HG03354 (cell line): ENCODE data around the gene LMTK3.
A peak's percentile ranks its signal among the peaks of the same experiment; 100 is the strongest.

ENCODE experiments used
- ATAC-seq: cut with Tn5 transposase; IDR thresholded peaks from one replicate; pipeline ENCODE4 v1.9.1; 2021; ENCODE audit warnings: mild to moderate bottlenecking; ENCODE audit not compliant: unreplicated experiment, poor library complexity, severe bottlenecking

Gene LMTK3

DNA sequence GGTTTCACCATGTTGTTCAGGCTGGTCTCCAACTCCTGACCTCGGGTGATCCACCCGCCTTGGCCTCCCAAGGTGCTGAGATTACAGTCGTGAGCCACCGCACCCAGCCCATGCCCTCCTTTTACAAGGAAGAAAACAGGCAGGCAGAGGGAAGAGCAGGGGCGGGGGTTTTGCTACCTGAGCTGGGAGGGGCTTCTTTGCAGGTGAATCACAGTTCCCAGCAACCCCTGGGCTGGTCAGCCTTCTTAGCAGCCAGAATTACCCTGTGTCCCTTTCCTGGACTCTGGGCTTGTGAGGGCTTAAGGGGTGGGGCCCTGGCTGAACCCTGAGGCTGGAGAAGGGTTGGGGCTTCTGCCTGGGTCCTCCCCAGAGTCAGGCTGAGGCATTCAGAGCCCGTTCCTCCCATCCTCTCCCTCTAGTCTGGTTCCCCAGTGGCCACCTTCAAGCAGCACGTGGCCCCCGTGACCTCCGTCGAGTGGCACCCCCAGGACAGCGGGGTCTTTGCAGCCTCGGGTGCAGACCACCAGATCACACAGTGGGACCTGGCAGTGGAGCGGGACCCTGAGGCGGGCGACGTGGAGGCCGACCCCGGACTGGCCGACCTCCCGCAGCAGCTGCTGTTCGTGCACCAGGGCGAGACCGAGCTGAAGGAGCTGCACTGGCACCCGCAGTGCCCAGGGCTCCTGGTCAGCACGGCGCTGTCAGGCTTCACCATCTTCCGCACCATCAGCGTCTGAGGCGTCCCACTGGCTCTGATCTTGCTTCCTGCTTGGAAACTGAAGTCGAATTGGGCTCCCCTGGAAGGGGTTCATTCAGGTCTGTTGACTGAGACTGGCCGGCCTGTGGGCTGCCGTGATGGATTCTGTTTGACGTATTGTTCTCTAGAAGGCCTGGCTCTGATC, 59.1 kb downstream of the LMTK3 start:
- ATAC-seq: no peak

DNA sequence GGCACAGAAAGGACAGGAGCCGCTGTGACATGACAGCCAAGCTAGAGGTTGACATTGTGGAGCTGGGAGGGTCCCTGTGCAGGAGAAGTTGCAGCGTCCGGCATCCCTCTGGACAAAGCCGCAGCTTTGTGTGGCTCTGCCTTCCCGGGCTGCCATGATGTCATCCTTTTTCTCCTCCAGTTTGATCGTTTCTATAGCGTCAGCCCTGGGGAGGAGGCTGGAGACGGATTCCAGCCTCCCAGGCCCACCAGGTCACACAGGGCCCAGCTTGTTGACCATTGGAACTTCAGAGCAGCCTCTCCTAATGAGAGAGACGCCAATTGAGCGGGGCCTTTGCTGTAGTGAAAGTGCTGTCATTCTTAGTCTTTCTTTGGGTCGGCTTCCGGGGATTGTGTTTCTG, 60.0 kb downstream of the LMTK3 start:
- ATAC-seq: no peak

DNA sequence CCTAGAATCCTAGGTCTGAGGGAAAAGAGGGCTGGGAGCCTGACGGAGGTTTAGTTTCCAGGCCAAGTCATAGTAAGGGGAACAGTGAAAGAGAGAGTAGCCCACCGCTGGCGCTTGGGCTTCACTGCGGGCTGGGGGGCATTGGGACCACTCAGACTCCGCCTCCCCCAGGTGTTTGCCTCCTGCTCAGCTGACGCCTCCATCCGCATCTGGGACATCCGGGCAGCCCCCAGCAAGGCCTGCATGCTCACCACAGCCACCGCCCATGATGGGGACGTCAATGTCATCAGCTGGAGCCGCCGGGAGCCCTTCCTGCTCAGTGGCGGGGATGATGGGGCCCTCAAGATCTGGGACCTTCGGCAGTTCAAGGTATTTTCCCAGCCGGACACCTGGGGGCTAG, 60.8 kb downstream of the LMTK3 start:
- ATAC-seq: no peak

DNA sequence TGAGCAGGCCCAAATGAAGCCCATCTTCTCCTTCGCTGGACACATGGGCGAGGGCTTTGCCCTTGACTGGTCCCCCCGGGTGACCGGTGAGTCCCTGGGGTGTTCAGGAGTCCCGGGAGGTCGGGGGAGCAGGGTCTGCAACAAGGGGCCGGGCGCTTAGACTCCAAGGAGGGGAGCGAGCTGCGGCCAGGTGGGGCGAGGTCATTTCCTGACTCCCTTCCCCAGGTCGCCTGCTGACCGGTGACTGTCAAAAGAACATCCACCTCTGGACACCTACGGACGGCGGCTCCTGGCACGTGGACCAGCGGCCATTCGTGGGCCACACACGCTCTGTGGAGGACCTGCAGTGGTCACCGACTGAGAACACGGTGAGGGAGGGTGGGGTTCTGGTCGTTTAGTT, 61.2 kb downstream of the LMTK3 start:
- no peak for ATAC-seq

DNA sequence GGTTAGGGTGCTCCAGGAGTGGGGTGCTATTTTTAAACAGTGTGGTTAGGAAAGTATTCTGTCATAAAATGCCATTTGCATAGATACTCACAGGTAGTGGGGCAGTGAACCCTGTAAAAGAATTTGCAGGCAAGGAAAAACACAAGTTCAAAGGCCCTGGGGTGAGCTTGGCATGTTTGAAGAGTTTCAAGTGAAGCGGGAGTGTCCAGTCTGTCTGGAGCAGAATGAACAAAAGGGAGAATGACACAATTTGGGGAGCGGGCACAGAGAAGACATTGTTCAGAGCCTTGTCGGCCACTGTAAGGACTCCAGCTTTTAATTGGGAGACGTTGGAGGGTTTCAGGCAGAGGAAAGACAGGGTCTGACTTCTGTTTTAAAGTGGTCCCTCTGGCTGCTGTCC, 63.1 kb downstream of the LMTK3 start:
- no peak for ATAC-seq

DNA sequence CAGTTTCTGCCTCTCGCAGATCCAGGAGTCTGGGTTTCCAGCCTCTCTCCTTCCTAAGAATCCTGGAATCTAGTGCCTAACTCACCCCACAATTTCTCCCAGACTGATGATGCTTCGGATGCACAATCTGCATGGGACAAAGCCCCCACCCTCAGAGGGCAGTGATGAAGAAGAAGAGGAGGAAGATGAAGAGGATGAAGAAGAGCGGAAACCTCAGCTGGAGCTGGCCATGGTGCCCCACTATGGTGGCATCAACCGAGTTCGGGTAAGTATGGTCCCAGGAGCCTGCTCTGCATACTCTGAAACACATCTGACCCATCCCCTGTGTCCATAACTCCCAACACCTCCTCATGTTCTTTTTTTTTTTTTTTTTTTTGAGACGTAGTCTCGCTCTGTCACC, 65.1 kb downstream of the LMTK3 start:
- no peak for ATAC-seq

DNA sequence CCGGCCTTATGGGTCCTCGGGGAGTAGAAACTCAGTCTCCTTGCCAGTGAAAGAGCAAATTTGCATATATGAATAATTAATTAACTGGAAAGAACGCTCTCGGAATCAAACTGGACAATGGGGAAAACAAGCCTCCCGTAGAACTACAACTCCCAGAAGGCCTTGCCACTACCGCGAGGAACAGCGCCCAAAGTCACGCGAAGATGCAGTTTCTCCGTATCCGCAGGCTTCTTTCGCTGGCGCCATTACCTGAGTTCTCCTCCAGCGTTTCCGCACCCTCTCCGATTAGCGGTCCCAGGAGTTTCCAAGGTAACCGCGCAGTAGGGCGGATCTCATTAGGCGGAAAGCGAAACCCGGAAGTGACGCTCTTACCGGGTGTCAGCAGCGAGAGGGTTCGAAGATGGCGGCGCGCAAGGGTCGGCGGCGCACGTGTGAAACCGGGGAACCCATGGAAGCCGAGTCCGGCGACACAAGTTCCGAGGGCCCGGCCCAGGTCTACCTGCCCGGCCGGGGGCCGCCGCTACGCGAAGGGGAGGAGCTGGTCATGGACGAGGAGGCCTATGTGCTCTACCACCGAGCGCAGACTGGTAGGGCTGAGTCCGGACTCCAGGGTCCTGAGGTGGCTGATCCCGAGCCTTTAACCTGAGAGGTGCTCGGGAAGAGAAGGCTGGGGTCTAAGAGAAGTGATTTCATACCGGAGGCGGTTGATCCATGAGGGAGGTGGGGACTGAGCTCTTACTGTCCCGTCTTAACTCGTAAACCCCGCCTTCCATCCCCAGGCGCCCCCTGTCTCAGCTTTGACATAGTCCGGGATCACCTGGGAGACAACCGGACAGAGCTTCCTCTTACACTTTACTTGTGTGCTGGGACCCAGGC, 65.8 kb downstream of the LMTK3 start, which contains the start of gene GRWD1:
Gene GRWD1 (plus strand): TSS at position 378 of the 876 bp plus-strand sequence. CDS start 23 bp downstream, at position 401.
- peak; percentile 82 for ATAC-seq

DNA sequence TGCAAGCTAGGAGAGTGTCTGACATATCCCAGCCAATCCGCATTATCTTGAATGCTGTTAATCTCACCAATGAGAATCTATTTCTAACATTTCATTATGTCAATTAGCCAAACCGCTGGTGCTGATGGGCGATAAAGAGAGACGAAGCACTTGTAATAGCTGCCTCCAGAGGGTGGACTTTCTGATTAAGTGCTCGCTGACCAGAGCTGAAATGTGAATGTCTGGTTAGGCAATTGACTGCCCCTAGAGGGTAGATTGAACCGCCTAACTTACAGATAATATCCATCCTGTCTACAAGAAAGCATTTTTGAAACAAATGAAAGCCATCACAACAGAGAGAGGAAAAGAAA, 66.4 kb downstream of the LMTK3 start:
- ATAC-seq: no peak

DNA sequence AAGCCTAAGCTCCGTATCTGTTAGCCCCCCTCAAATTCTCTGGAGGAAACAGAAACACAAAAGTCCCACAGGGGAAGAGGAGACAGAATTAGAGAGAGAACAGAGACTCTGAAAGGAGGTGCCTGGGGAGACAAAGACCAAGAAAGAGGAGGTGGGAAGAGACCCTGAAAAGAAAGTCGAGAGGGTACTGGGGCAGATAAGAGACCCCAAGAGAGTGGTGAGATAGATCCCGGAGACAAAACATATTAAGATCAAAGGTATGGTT, 66.8 kb downstream of the LMTK3 start:
- ATAC-seq: no peak

DNA sequence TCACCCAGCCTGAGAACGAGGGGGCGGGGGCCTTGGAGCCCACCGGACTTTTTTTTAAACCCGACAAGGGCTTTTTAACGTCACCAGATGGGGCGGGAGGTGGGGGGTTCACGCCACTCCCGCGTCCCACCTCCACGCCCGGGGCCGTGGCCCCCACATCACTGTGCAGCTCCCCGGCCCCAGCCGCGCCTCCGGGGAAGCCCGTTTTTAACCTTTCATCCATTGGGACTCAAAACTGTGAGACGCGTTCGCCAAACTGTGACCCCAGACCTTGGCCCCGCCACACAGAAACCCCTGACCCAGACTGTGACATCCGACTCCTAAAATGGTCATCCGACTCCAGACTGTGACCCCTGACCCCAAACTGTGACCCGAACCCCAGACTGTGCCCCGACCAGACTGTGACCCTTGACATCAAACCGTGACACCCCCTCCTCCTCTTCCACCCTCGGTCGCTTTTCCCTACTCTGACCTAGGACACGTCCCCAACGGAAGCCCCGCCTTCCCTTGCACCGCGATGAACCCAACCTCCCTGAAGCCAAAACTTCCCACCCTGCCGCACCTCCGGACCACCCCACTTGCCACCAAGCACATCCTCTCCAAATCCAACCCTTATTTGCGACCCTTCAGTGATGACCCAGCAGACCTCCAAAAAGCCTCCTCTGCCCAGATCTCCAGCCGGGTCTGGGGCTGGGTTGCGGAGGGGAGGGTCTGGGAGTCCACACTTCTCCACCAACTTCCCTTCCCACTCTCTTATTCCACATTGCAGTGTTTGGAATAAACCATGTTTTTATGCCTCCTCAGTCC, 67.3 kb downstream of the LMTK3 start:
- ATAC-seq: no peak

DNA sequence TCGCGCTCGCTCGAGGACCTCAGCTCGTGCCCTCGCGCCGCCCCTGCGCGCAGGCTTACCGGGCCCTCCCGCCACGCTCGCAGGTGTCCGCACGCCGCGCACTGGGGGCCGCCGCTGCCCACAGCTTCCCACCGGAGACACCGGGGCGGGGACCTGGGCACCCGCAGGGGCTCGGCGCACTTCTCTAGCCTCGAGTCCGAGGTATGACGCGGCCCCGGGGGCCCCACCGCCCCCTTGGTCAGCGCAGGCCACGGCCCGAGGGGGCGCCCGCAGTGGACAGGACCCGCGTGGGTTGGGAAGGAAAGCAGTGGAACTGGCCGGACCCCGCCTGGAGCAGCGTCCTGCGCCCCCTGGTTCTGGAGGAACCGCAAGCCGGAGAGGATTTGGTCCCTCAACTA, 67.9 kb downstream of the LMTK3 start:
- ATAC-seq: no peak

DNA sequence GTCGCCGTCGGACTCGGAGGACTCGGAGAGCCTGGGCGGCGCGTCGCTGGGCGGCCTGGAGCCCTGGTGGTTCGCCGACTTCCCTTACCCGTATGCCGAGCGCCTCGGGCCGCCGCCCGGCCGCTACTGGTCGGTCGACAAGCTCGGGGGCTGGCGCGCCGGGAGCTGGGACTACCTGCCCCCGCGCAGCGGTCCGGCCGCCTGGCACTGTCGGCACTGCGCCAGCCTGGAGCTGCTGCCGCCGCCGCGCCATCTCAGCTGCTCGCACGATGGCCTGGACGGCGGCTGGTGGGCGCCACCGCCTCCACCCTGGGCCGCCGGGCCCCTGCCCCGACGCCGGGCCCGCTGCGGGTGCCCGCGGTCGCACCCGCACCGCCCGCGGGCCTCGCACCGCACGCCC, 68.4 kb downstream of the LMTK3 start:
- no peak for ATAC-seq

DNA sequence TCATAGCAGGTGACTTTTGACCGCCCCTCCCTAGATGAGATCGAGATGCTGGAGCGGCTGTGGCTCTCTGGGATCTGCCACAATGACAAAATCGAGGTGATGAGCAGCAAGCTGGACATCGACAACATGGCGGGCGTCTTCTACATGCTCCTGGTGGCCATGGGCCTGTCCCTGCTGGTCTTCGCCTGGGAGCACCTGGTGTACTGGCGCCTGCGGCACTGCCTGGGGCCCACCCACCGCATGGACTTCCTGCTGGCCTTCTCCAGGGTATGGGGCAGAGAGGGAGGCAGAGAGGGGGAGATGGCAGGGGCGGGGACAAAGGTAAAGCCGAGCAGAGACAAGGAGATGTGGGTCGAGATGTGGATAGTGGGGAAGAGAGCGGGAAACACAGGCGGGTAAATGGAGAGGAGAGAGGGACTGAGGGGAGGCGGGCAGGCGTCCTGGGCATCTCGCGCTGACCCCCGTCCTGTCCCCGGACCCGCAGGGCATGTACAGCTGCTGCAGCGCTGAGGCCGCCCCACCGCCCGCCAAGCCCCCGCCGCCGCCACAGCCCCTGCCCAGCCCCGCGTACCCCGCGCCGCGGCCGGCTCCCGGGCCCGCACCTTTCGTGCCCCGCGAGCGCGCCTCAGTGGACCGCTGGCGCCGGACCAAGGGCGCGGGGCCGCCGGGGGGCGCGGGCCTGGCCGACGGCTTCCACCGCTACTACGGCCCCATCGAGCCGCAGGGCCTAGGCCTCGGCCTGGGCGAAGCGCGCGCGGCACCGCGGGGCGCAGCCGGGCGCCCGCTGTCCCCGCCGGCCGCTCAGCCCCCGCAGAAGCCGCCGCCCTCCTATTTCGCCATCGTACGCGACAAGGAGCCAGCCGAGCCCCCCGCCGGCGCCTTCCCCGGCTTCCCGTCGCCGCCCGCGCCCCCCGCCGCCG, 69.3 kb downstream of the LMTK3 start:
- no peak for ATAC-seq

DNA sequence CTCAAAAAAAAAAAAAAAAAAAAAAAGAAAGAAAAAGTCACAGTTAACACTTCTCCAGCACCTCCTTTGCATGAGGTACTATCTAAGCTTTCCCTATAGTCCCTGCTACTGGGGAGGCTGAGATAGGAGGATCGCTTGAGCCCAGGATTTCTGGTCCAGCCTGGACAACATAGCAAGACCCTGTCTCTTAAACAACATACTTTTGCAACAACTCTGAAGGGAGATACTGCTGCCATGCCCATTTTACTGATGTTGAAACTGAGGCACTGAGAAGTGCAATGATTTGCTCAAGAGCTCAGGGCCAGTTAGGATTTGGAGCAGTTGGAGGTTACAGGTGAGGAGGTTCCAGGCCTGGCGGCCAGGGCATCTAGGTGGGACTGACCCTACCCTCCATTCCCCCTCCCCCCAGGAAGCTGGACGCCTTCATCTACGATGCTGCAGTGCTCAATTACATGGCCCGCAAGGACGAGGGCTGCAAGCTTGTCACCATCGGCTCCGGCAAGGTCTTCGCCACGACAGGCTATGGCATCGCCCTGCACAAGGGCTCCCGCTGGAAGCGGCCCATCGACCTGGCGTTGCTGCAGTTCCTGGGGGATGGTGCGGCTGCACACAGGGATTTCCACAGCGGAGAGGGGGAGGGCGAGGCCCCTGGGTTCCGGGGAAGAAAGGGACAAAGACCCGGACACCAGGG, 70.1 kb downstream of the LMTK3 start:
- ATAC-seq: no peak

DNA sequence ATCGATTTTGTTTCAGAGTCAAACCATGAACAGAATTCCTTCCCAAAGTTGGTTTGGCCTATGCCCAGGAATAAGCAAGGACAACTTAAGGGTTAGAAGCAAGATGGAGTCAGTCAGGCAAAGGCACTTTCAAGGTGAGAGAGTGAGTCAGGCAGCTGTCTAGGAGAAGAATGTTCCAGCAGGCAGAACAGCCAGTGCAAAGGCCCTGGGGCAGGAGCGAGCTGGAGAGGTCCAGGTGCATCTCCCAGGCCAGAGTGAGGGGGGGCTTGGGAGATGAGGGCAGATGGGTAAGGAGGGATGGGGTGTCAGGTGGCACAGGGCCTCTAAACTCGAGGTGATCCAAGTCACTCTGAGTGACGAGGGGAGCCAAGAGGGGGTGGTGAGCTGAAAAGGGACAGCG, 75.0 kb downstream of the LMTK3 start:
- ATAC-seq: no peak
